ENCODE data around the gene TSHZ3.
A peak's percentile ranks its signal among the peaks of the same experiment; 100 is the strongest.

TSHZ3 gene

GRCh38 chr19:31353833-31354232 is 4.6 kb upstream of the TSHZ3 start:
- DNase-seq: no peak
- Mint-ChIP-seq H3K27ac (no peak overlapping the region), H3K27me3 (ENCODE audit: low read depth, poor library complexity) (peaks cover 79% of the 10 kb centered on the region), H3K4me3 (peak overlapping the region; percentile 13), H3K36me3 (ENCODE audit: low read depth) (no peaks in the 10 kb centered on the region), H3K9me3 (no peaks in the 10 kb centered on the region), H3K4me1 (peaks cover 42% of the 10 kb centered on the region)
- no peak for TF ChIP-seq CTCF (IDR thresholded peaks at IDR 0.05)

DNA sequence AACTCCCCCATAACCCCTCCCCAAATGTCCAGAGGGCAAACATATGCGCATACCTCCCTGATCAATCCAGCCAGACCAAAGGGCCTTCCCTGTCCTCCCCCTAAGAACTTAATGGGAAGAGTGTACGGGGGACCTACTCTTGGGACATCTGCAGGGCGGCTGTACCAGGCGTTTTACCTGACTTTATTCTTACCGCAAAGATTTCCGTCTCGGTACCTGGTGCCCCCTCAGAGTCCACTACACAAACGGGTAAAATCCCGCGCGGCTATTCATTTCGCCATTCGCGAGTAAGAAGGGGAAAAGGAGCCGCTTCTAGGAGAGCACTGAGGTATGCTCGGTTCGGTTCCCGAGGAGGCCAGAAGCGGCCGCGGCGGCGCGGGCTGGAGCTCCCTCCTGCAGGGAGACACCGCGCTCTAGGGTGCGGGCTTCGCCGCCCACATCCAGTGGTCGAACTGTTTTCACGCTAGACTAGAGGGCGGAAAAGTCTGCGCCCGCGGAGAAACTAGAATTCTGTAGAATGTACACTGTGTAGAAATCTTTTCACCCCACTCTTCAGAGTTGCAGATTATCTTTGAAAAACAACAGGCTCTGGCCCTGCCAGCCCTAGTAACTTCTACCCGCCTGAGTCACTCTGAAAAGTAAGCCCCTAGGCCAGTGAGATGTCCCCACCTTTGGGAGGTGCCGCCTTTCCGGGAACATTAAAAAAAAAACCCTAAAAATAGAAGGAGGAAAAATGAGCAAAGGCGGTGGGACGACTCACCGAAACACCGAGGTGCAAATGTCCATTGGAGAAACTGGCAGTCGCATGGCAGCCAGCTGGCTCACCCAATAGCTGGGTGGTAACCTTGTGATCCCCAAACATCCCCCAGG is 3.8 kb upstream of the TSHZ3 start:
- no peaks in the 10 kb centered on the region for H3K36me3 Mint-ChIP-seq (ENCODE audit: low read depth)
- H3K27me3 Mint-ChIP-seq (ENCODE audit: low read depth, poor library complexity): peaks cover 75% of the 10 kb centered on the region
- peak; percentile 42 for DNase-seq
- peaks cover 47% of the 10 kb centered on the region for H3K4me1 Mint-ChIP-seq
- no peak overlapping the region for H3K27ac Mint-ChIP-seq
- no peaks in the 10 kb centered on the region for H3K9me3 Mint-ChIP-seq
- H3K4me3 Mint-ChIP-seq: peak overlapping the region; percentile 93
- TF ChIP-seq CTCF (IDR thresholded peaks at IDR 0.05): no peak

- Mint-ChIP-seq H3K4me3 (peak overlapping the region; percentile 93), H3K4me1 (peaks cover 54% of the 10 kb centered on the region), H3K9me3 (no peaks in the 10 kb centered on the region), H3K27me3 (ENCODE audit: low read depth, poor library complexity) (peaks cover 75% of the 10 kb centered on the region), H3K36me3 (ENCODE audit: low read depth) (no peaks in the 10 kb centered on the region), H3K27ac (no peak overlapping the region)
- no peak for TF ChIP-seq CTCF (IDR thresholded peaks at IDR 0.05)
- no peak for DNase-seq
These were observed 3.1 kb upstream of the TSHZ3 start for GRCh38 chr19:31352296-31352781.

DNA sequence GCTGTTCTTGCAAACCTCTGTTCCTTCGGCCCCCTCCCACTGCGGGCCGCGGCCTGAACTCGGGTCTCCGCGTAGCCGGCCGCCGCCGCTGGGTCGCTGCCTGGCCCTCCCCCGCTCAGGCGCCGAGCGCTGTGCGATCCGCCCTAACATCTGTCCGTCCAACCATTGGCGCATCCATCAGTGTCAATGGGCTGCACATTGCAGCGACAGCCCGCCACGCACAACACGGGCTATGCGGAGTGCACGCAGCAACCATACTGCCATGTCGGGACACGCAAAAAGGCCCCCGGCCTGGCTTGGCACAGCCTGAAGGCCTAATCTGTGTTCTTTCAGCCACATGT is 2.6 kb upstream of the TSHZ3 start:
- TF ChIP-seq CTCF (IDR thresholded peaks at IDR 0.05): no peak
- Mint-ChIP-seq H3K27ac (no peak overlapping the region), H3K27me3 (ENCODE audit: low read depth, poor library complexity) (peaks cover 75% of the 10 kb centered on the region), H3K4me1 (peaks cover 58% of the 10 kb centered on the region), H3K9me3 (no peaks in the 10 kb centered on the region), H3K36me3 (ENCODE audit: low read depth) (no peaks in the 10 kb centered on the region), H3K4me3 (peak overlapping the region; percentile 93)
- DNase-seq: peak; percentile 38

- no peak for TF ChIP-seq CTCF (IDR thresholded peaks at IDR 0.05)
- Mint-ChIP-seq H3K4me1 (peaks cover 58% of the 10 kb centered on the region), H3K27me3 (ENCODE audit: low read depth, poor library complexity) (peaks cover 71% of the 10 kb centered on the region), H3K27ac (no peak overlapping the region), H3K4me3 (peak overlapping the region; percentile 93), H3K36me3 (ENCODE audit: low read depth) (no peaks in the 10 kb centered on the region), H3K9me3 (no peaks in the 10 kb centered on the region)
- peak; percentile 53 for DNase-seq
These were observed 2.0 kb upstream of the TSHZ3 start for GRCh38 chr19:31351056-31351854.
